ENCODE results near the gene MAGEA4. TPM values are rescaled to one million over a fixed set of nuclear protein-coding genes. Genes with fewer than 3 reads are reported as not detected.
"Not testable (repeated sequence)": the region's sequence is repeated elsewhere in the genome, so short reads cannot be mapped to it uniquely, and the experiment has no call there.

Gene MAGEA4
- total RNA-seq, 4 donors from 2014 or later = not detected

DNA sequence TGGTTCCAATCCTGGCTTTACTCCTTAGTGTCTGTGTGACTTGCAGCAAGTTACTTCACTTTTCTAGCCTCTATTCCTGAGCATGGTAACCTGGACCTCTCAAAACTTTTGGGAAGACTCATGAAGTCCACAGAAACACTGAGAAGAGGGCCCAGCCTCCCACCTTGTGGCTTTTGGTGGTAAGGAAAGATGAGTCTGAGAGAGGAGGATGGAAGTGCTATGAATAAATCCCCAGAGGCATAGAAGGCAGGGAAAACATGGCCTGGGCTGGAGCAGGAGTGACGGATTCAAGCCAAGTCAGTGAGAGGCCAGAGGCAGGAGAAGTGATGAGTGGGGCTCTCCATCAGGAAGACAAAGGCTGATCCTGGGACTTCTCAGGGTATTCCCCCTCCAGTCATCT lies 10.9 kb upstream of the MAGEA4 start:
- WGBS, 2 donors = 33 to 50% methylated on average over 1 of the region's 1 CpG
- no peak for DNase-seq (ENCODE audit: low spot score in 2 of 2)
- intact Hi-C loops (cut with DNase I; ENCODE audit: low total_unique reads) = no loop called here
- no peak overlapping the region for H3K4me3 ChIP-seq (ENCODE audit: low read depth, poor library complexity, severe bottlenecking)
- TF ChIP-seq, protein P1, sequence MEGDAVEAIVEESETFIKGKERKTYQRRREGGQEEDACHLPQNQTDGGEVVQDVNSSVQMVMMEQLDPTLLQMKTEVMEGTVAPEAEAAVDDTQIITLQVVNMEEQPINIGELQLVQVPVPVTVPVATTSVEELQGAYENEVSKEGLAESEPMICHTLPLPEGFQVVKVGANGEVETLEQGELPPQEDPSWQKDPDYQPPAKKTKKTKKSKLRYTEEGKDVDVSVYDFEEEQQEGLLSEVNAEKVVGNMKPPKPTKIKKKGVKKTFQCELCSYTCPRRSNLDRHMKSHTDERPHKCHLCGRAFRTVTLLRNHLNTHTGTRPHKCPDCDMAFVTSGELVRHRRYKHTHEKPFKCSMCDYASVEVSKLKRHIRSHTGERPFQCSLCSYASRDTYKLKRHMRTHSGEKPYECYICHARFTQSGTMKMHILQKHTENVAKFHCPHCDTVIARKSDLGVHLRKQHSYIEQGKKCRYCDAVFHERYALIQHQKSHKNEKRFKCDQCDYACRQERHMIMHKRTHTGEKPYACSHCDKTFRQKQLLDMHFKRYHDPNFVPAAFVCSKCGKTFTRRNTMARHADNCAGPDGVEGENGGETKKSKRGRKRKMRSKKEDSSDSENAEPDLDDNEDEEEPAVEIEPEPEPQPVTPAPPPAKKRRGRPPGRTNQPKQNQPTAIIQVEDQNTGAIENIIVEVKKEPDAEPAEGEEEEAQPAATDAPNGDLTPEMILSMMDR (IDR thresholded peaks at IDR 0.05) = no peak
- TF ChIP-seq POLR2A (IDR thresholded peaks at IDR 0.05) = no peak

DNA sequence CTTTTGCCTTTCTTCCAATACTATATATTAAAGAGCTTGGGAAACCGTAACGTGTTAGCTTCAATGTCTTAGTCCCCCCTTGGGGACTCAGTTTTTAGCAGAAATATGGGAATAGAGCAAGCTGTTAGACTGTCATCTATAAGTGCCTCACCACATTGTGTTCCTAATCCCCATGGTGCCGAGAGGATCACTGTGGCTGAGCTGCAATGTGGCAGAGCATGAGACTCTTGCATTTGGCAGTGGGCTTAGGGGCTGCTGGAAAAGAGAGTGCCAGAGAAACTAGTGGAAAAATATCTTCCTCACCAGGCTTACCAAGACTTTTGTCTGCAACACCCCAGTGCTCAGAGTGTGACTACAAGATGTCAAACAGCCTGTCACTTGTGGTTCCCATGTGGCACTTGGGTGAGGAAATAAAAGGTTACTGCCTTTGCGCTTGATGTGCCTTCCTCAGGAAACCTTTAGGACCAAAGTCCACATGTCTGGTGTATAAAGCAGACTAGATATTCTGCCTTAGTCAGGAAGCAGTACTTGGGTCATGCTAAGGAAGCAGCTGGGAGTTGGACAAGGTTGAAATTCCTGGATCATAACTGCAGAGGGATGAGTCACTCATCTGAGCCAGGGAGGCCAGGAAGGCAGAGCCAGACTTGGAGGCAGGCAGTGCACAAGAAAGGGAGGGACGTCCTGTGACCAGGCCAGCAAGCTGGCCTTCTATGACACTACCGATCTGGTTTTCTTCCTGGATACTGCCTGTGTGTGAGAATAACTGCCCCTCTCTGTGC lies 9.7 kb upstream of the MAGEA4 start:
- TF ChIP-seq, protein P1 (IDR thresholded peaks at IDR 0.05) = no peak
- TF ChIP-seq POLR2A (IDR thresholded peaks at IDR 0.05) = no peak
- intact Hi-C loops (cut with DNase I; ENCODE audit: low total_unique reads) = no loop called here
- no peak overlapping the region for H3K4me3 ChIP-seq (ENCODE audit: low read depth, poor library complexity, severe bottlenecking)
- 59 to 68% methylated on average over 4 to 6 of the region's 6 CpGs for WGBS, 2 donors
- DNase-seq (ENCODE audit: low spot score in 2 of 2) = peak in 1 of 2 donors; percentile 33

GRCh38 chrX:151904989-151905388 lies 7.7 kb upstream of the MAGEA4 start:
- 74 to 77% methylated on average over 8 to 12 of the region's 12 CpGs for WGBS, 2 donors
- TF ChIP-seq POLR2A (IDR thresholded peaks at IDR 0.05) = no peak
- TF ChIP-seq, protein P1 (IDR thresholded peaks at IDR 0.05) = no peak

GRCh38 chrX:151912221-151912620 lies 468 bp upstream of the MAGEA4 start:
- intact Hi-C loops (cut with DNase I; ENCODE audit: low total_unique reads) = no loop called here
- H3K4me3 ChIP-seq (ENCODE audit: low read depth, poor library complexity, severe bottlenecking) = no peak overlapping the region
- WGBS, 2 donors = 83 to 90% methylated on average over 4 to 10 of the region's 11 CpGs
- TF ChIP-seq POLR2A (IDR thresholded peaks at IDR 0.05) = no peak
- TF ChIP-seq, protein P1 (IDR thresholded peaks at IDR 0.05) = no peak
- peak in 1 of 2 donors; percentile 80 for DNase-seq (ENCODE audit: low spot score in 2 of 2)

More at GRCh38 chrX:151904989-151905388, 7.7 kb upstream of the MAGEA4 start:
- no peak overlapping the region for H3K4me3 ChIP-seq (ENCODE audit: low read depth, poor library complexity, severe bottlenecking)
- intact Hi-C loops (cut with DNase I; ENCODE audit: low total_unique reads) = no loop called here
- no peak for DNase-seq (ENCODE audit: low spot score in 2 of 2)

- WGBS, 2 donors = 85 to 93% methylated on average over 5 to 18 of the region's 18 CpGs
- H3K4me3 ChIP-seq (ENCODE audit: low read depth, poor library complexity, severe bottlenecking); intact Hi-C loops (cut with DNase I; ENCODE audit: low total_unique reads); DNase-seq (ENCODE audit: low spot score in 2 of 2): not testable (repeated sequence)
These were observed 6.0 kb downstream of the MAGEA4 start for GRCh38 chrX:151918736-151919135.

- intact Hi-C loops (cut with DNase I; ENCODE audit: low total_unique reads) = no loop called here
- DNase-seq (ENCODE audit: low spot score in 2 of 2) = no peak
- H3K4me3 ChIP-seq (ENCODE audit: low read depth, poor library complexity, severe bottlenecking) = no peak overlapping the region
- WGBS, 2 donors = 87 to 94% methylated on average over 9 to 11 of the region's 11 CpGs
- TF ChIP-seq, protein P1 (IDR thresholded peaks at IDR 0.05) = no peak
- TF ChIP-seq POLR2A (IDR thresholded peaks at IDR 0.05) = no peak
These were observed 6.9 kb downstream of the MAGEA4 start for GRCh38 chrX:151919610-151920009.
